GM13976 (cell line): ENCODE results near the gene SGK1.

ENCODE experiments used
- DNase-seq: peaks from one replicate; pipeline ENCODE4 v3.0.0; 2012; ENCODE audit warnings: low spot score
- in situ Hi-C: fragments of 300-500 bp; cut with MboI; formaldehyde crosslinking; loops from one replicate; pipeline ENCODE4 v1.12.0; 2022; ENCODE audit warnings: low sequenced_read_pairs, mixed read lengths, inconsistent platforms; ENCODE audit not compliant: unreplicated experiment
- TF ChIP-seq, protein P1 (sequence below): IDR thresholded peaks from 2 replicates; pipeline ENCODE4 v1.5.1; 2012; ENCODE audit warnings: borderline replicate concordance, mild to moderate bottlenecking; ENCODE audit not compliant: insufficient read depth; ENCODE audit errors: extremely low read depth, missing control alignments, control extremely low read depth

SGK1 gene

DNA sequence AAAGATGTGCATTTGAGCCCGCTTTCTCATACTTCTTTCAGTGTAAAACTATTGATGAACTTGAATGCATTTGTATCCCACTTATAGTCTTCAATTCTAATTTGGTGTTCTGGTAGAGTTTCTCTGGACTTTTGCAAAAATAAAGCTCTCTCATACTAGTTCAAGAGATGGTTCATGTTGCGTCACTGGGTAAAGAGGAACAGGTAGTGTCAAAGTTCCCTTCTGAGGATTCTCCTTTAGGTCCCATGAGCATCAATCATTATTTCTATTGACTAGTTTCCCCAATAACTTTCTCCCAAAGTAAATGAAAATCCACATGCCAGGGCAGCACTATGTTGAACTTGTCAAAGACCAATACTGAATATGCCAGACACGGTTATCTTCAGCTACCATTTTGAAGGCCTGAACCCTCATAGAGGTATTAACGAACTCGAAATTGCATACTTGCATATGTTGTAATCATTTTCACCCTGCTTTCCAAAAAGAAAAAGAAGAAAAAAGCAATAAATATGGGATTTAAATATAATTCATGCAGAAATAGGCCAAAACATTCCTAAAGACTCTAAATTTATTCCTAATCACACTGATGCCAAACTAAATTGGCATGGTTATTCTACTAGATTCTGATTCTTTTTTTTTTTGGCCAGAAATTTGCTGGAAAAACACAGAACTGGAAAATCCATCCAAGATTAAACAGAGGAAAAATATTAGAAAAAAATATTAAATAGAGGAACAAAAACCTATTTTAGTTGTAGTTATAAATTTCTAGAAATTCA is 84.5 kb downstream of the SGK1 start:
- in situ Hi-C loops = loop anchor here (10.0 kb wide), 1 partner anchor 49 kb away; no protein-coding TSS in a partner anchor
- TF ChIP-seq, protein P1, sequence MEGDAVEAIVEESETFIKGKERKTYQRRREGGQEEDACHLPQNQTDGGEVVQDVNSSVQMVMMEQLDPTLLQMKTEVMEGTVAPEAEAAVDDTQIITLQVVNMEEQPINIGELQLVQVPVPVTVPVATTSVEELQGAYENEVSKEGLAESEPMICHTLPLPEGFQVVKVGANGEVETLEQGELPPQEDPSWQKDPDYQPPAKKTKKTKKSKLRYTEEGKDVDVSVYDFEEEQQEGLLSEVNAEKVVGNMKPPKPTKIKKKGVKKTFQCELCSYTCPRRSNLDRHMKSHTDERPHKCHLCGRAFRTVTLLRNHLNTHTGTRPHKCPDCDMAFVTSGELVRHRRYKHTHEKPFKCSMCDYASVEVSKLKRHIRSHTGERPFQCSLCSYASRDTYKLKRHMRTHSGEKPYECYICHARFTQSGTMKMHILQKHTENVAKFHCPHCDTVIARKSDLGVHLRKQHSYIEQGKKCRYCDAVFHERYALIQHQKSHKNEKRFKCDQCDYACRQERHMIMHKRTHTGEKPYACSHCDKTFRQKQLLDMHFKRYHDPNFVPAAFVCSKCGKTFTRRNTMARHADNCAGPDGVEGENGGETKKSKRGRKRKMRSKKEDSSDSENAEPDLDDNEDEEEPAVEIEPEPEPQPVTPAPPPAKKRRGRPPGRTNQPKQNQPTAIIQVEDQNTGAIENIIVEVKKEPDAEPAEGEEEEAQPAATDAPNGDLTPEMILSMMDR = no peak
- no peak for DNase-seq

DNA sequence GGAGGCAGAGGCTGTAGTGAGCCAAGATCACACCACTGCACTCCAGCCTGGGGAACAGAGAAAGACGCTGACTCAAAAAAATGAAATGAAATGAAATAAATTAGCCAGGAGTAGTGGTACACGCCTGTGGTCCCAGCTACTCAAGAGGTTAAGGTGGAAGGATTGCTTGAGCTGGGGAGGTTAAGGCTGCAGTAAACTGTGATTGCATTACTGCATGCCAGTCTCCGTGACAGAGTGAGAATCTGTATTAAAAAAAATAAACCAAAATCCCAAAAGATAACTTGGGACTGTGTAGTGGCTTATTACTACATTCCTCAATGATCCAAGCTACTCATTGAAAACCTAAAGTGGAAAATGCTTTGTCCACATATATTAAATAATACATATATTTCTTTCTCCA is 87.0 kb downstream of the SGK1 start:
- DNase-seq = no peak
- in situ Hi-C loops = loop anchor here (10.0 kb wide), 1 partner anchor 46 kb away; no protein-coding TSS in a partner anchor
- TF ChIP-seq, protein P1 = no peak

DNA sequence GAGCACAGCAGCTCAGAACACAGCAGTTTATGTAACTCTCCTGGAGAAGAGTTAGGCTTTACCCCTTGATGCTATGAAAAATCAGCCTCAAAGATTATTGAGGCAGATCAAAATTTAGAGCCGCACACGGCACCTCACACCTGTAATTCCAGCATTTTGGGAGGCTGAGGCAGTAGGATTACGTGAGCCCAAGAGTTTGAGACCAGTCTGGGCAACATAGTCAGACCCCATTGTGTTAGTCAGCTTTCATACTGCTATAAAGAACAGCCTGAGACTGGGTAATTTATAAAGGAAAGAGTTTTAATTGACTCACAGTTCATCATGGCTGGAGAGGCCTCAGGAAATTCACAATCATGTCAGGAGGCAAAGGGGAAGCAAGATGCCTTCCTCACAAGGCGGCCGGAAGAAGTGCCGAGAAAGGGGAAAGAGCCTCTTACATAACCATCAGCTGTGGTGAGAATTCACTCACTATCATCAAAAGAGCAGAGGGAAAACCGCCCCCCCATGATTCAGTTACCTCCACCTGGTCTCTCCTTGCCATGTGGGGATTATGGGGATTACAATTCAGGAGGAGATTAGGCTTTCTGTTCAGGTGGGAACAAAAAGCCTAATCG is 87.7 kb downstream of the SGK1 start:
- no peak for DNase-seq
- TF ChIP-seq, protein P1 = no peak
- in situ Hi-C loops = loop anchor here (10.0 kb wide), 1 partner anchor 45 kb away; no protein-coding TSS in a partner anchor

DNA sequence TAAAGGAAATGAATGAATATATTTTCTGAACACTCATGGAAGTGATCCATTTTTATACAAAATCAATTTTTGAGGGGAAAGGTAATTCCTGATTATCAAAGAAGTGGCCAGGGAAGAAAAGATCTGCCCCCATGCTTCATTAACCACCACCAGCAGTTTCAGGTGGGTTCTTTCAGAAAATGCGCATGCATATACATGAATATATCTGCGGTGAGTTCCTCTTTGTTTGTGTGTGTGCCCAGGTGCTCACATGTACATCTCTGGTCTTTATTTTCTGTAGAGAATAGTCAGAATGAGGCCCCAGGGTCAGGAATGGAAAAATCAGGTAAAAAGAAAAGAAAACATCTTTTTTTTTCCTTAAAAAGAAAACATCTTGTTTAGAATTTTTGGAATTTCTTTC is 88.4 kb downstream of the SGK1 start:
- TF ChIP-seq, protein P1 = no peak
- DNase-seq = no peak
- in situ Hi-C loops = no loop called here

DNA sequence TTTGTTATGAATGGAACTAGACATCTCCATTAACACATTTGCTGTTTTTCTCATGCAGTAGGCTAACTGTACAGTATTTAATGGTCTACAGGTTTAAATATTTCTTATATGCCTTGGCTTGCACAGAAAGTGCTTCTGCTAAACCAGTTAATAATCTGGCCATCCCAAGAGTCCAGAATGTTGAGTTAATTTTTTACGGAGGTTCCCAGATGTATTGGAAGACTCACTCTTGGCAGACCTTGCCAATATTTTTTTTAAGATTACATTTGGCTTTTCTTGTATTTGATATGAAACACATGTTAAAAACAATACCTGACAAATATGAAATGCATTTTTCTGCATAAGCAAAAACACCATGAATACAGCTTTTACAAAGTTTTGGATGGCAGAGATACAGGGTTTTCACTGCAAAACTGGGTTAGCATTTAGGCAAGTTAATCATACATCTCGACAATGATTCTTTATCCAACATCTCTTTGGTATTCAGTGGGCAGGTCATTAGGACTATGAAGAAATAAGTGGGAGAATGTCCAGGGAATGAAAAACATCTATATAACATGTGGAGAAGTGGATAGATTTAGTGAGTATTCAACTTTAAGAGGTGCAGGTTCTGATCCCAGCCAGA is 94.0 kb downstream of the SGK1 start:
- TF ChIP-seq, protein P1 = no peak
- no peak for DNase-seq
- in situ Hi-C loops = no loop called here

DNA sequence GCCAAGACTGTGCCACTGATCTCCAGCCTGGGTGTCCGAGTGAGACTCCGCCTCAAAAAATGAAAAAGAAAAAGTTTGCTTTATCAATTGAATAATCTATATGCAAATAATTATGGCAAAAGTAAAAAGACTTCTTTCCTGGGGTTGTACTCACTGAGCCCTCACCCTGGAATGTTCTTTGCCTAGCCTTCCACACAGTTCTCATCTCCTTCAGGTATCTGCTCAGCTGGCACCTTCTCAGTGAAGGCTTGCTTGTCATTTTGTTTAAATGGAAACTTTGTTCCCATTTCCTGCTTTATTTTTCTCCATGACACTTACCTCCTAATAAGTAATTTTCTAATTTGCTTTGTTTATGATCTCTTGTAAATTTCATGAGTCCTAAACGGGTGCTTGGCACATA is 96.7 kb downstream of the SGK1 start:
- in situ Hi-C loops = no loop called here
- no peak for DNase-seq
- TF ChIP-seq, protein P1 = no peak
